ENCODE measurements around the gene YY2.

DNA sequence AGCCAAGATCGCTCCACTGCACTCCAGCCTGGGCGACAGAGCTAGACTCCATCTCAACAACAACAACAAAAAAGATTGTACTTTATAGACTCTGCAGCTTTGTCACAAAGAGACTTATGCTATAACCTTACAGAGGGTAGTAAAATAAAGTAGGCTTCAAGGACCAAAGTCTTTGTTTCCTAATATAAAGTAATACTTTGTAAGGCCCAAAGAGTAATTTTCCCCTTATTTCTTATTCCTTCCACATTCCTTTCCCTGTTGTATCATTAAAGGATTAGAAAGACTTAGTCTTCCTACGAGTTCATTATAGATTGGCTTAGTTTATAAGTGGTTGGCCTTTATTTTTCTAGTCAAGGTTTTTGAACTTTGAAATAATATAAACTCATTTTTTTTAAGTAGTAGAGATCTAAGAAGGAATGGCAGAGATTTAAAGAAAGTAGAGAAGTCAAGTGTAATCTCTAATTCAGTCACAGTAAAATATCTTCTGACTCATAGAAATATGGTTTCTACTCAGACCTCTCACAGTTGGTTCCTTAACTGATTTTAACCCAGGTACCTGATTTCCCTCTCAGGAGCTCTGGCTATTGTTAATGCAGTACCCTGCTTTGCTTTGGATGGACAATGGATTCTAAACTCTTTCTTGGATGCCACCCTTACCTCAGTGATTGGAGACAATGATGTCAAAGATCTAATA is 26.2 kb downstream of the YY2 start:
- TF ChIP-seq POLR2A (IDR thresholded peaks at IDR 0.05), result no peak
- no peak for TF ChIP-seq CTCF (IDR thresholded peaks at IDR 0.05)
- no peak for TF ChIP-seq EP300 (IDR thresholded peaks at IDR 0.05)
- TF ChIP-seq POLR2AphosphoS5 (IDR thresholded peaks at IDR 0.05), result no peak

Measured in suprapubic skin (tissue), 4 donors.